GM12873 (cell line): ENCODE results near the gene ILK.

Source experiments
- CTCF ChIP-seq: IDR thresholded peaks from 2 replicates; pipeline ENCODE4 v1.5.1; 2012; ENCODE audit warnings: low read depth, mild to moderate bottlenecking, moderate library complexity, low read length, control low read depth; ENCODE audit not compliant: insufficient read depth; ENCODE audit errors: missing control alignments

The ILK gene

GRCh38 chr11:6626971-6627761, 23.6 kb downstream of the ILK start:
- no peak for TF ChIP-seq CTCF

GRCh38 chr11:6627762-6628241, 24.2 kb downstream of the ILK start:
- no peak for TF ChIP-seq CTCF

GRCh38 chr11:6628526-6628925, 25.0 kb downstream of the ILK start:
- TF ChIP-seq CTCF = no peak

GRCh38 chr11:6629573-6629891, 26.0 kb downstream of the ILK start:
- no peak for TF ChIP-seq CTCF

- no peak for TF ChIP-seq CTCF
Measured at GRCh38 chr11:6629892-6630631, 26.5 kb downstream of the ILK start.

GRCh38 chr11:6630632-6631291, 27.2 kb downstream of the ILK start:
- TF ChIP-seq CTCF = no peak

- no peak for TF ChIP-seq CTCF
Measured at GRCh38 chr11:6631361-6631890, 27.9 kb downstream of the ILK start.
